ENCODE data around the gene S100A5.
"Not testable (repeated sequence)": the region's sequence is repeated elsewhere in the genome, so short reads cannot be mapped to it uniquely, and the experiment has no call there.

The S100A5 gene

GRCh38 chr1:153532769-153533599, 7.8 kb downstream of the S100A5 start:
- DNase-seq, result peak; percentile 56 to 83 (median 69)

GRCh38 chr1:153532181-153532580, 8.6 kb downstream of the S100A5 start:
- DNase-seq, result peak in 1 of 5 donors; percentile 90

- no peak for DNase-seq
Observed at GRCh38 chr1:153531638-153532037, 9.1 kb downstream of the S100A5 start.

GRCh38 chr1:153527683-153528040, 13.1 kb downstream of the S100A5 start:
- no peak for DNase-seq

- no peak for DNase-seq
Observed at GRCh38 chr1:153527023-153527682, 13.6 kb downstream of the S100A5 start.

- no peak for DNase-seq
Observed at GRCh38 chr1:153526132-153526543, 14.6 kb downstream of the S100A5 start.

DNA sequence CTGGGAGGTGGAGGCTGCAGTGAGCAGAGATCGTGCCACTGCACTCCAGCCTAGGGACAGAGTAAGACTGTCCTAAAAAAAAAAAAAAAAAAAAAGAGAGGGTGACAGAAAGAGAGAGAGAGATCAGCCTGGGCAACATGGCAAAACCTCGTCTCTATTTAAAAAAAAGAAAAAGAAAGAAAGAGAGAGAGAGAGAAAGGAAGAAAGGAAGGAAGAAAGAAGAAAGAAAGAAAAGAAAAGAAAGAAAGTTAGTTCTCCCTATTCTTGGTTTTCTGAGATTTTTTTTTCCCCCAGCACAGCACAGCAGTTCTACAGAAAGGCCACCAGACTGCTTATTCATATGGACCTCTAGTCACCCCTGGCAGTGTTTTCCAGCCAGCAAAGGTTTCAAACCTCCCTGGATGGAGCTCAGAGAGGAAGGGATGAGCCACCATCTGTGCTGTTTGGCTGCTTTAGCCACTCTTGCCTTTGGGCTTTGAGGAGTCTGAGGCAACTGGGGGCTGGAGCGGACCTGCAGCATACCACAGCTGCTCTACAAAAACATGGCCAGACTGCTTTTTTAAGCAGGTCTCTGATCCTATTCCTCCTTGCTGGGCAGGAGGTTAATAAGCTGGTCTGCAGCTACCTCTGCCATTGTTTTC, 15.5 kb downstream of the S100A5 start:
- no peak for DNase-seq

DNA sequence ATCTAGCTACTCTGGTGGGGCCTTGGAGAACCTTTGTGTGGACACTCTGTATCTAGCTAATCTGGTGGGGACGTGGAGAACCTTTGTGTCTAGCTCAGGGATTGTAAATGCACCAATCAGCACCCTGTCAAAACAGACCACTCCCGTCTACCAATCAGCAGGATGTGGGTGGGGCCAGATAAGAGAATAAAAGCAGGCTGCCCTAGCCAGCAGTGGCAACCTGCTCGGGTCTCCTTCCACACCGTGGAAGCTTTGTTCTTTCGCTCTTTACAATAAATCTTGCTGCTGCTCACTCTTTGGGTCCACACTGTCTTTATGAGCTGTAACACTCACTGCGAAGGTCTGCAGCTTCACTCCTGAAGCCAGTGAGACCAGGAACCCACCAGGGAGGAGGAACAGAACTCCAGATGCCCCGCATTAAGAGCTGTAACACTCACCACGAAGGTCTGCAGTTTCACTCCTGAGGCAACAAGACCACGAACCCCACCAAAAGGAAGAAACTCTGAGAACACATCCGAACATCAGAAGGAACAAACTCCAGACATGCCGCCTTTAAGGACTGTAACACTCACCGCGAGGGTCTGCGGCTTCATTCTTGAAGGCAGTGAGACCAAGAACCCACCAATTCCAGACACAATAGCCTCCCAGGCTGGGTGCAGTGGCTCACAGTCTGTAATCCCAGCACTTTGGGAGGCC, 18.2 kb downstream of the S100A5 start:
- not testable (repeated sequence) for DNase-seq

DNA sequence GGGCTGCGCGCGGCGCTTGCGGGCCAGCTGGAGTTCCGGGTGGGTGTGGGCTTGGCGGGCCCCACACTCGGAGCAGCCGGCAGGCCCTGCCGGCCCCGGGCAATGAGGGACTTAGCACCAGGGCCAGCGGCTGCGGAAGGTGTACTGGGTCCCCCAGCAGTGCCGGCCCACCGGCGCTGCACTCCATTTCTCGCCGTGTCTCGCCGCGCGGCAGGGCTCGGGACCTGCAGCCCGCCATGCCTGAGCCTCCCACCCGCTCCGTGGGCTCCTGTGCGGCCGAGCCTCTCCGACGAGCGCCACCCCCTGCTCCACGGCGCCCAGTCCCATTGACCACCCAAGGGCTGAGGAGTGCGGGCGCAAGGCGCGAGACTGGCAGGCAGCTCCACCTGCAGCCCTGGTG, 18.9 kb downstream of the S100A5 start:
- DNase-seq, result not testable (repeated sequence)

- no peak for DNase-seq
Observed at GRCh38 chr1:153520818-153521476, 19.8 kb downstream of the S100A5 start.

DNA sequence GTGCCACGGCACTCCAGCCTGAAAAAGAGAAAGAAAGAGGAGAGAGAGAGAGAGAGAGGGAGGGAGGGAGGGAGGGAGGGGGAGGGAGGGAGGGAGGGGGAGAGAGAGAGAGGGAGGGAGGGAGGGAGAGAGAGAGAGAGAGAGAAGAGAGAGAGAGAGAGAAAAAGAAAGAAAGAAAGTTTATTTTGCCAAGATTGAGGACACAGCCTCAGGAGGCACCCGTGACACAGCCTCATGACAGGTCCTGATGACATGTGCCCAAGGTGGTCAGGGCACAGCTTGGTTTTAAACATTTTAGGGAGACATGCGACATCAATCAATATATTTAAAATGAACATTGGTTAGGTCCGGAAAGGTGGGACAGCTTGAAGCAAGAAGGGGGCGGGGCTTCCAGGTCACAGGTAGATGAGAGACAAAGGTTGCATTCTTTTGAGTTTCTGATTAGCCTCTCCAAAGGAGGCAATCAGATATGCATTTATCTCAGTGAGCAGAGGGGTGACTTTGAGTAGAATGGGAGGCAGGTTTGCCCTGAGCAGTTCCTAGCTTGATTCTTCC, 20.5 kb downstream of the S100A5 start:
- not testable (repeated sequence) for DNase-seq

DNA sequence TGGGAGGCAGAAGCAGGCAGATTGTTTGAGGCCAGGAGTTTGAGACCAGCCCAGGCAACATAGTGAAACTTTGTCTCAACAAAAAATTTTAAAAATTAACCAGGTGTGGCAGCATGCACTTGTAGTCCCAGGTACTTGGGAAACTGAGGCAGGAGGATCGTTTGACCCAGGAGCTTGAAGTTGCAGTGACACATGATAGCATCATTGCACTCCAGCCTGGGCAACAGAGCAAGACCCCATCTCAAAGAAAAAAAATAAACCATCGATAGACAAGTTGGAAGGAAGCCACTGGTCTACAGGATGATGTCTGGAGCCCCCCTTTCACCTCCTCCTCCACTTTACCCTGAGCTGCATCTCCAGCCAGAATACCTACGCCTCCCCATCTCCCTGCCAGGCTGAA, 21.5 kb downstream of the S100A5 start:
- DNase-seq, result no peak

DNA sequence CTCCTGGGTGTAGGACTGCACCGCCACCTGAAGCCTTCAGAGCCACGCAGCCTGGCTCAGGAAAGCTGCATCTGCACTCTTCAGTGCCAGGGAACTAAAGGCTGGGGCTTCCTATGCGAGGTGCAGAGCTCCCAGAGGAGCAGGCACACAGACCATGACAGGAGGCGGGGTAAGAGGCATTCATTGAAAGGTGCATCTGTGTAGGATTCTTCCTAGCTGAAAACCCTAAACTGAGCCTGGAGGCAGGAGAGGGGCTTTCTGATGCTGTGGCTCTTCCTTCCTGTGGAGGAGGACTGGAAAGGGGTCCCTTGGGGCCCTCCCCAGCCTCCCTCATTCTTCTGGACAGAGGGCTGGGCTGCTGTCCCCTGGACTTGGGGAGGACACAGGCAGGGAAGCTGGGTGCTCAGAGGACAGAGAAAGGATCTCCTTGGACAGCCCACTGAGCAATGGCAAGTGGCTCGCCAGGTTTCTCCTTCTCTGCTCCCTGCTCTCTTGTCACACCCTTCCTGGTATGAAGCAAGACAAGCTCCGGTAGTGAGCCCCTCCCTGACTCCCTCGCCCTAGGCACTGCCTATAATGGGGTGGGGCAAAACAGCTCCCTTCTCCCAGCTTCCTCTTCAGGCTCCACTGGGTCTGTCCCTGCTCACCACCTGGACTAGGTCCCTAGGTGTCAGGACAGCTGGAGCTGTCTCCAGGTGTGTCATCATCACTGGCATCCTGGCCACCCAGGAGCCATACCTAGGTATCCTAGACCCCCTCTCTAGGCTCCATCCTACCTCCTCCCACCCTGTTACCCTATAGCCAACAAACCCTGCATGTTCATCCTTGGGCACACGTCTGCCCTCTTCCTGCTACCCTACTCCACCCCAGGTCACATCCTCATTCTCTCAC, 25.0 kb downstream of the S100A5 start:
- no peak for DNase-seq

- DNase-seq, result no peak
Observed at GRCh38 chr1:153513666-153514065, 27.1 kb downstream of the S100A5 start.

- DNase-seq, result no peak
Observed at GRCh38 chr1:153513023-153513422, 27.7 kb downstream of the S100A5 start.

- peak; percentile 51 to 72 (median 70) for DNase-seq
Observed at GRCh38 chr1:153510984-153511410, 29.7 kb downstream of the S100A5 start.

DNA sequence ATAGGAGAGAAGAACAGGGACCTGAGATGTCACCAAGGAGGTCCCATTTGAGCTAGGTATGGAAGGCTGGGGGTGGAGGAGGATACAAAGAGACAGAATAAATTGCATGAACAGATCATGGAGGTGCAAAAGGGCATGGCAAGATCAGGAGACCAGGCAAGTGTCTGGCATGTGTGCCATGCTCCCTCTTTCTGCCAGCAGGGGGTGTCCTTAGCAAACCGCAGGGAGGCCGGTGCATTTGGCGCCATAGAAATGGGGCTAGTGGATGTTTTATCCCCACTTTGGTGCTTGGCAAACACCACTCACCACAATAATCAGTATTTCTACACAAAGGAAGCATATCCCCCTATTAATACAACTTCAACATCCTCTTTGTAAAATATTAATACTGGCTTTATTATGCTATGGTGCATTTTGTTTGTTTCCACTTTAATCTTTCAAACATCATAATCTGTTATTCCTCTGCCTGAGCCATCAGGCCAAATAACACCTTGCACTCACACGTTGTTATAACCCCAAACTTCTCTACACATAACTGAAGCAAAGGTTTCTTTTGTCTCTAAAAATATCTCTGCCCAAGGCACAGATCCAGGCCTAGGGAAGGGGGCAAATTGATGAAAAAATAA, 30.9 kb downstream of the S100A5 start:
- peak in 4 of 5 donors; percentile 30 to 66 (median 48) for DNase-seq

- DNase-seq, result no peak
Observed at GRCh38 chr1:153509036-153509435, 31.7 kb downstream of the S100A5 start.

DNA sequence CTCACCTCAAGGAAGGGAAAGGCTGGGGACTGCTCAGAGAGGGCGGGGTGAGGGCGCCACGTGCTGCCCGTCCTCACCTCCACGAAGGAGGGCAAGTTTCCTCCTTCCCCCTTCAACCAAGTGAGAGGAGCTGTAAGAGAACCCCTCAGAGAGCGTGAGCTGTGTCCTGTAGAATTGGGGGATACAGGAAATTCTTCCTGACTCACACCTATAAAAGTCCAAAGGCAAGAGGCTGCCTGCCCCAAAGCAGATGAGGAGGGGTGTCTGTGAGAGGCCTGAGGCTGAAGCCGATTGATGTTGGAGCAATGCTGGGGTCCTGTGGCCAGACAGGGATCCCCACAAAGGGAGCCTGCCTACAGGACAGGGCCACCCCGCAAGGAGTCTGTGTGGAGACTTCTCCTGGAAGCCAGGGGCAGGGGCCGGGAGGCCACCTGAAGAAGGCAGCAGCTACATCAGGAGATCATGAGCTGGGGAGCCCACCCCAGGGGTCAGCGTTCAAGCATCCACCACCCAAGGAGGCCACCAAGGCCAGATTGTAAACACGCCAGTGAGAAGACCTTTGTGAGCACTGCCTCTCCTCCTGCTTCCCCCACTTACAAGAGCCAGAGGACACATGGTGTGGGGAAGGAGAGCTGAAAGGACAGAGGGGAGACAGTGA, 32.7 kb downstream of the S100A5 start:
- no peak for DNase-seq

DNA sequence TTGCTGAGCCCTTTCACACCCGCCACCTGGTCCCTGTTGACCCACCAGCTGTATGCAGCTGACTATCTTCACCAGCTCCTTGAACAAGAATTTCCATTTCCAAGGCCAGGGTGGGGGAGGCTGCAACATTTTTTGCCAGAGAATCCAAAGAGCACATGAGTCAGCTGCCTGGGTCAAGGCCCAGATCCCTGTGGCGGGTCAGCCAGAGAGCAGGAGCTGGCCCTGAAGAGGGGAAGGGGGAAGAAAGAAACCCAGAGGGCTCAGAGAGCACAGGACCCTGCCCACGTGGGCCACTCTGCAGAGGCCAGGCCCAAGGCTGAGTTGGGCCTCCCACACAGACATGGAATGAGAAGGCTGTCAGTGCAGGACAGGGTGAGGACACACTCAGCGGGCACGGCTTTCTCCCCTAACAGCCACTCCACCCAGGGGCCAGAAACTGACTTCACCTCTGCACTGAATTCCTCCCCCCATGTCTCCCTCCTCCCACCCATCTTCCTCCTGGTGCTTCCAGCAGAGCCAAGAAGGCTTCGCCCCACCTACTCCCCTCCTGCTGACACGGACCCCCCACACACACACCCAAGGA, 33.8 kb downstream of the S100A5 start:
- no peak for DNase-seq
